ENCODE results near the gene ITGA1. TPM values are rescaled to one million over a fixed set of nuclear protein-coding genes. Genes with fewer than 3 reads are reported as not detected.

ITGA1 gene
- total and polyA plus RNA-seq, 11 donors: 5.5 to 52.0 (median 23.3) TPM

- intact Hi-C loops (cut with DNase I): no loop called here
- Histone ChIP-seq H3K27me3 (no peaks in the 10 kb centered on the region), H3K36me3 (no peaks in the 10 kb centered on the region), H3K4me3 (no peak overlapping the region), H3K4me1 (peaks cover 0 to 12% (median 0%) of the 10 kb centered on the region in 12 donors), H3K27ac (no peak overlapping the region), H3K9me3 (no peaks in the 10 kb centered on the region)
- ATAC-seq (no peak), DNase-seq (no peak)
- TF ChIP-seq POLR2A (IDR thresholded peaks at IDR 0.05): no peak
- no peak for TF ChIP-seq CTCF (IDR thresholded peaks at IDR 0.05)
- 48 to 56% (median 54%) methylated on average over 4 of the region's 4 CpGs for whole genome bisulfite sequencing, 4 donors
Measured at GRCh38 chr5:53006911-53007890, 219.5 kb downstream of the ITGA1 start.

DNA sequence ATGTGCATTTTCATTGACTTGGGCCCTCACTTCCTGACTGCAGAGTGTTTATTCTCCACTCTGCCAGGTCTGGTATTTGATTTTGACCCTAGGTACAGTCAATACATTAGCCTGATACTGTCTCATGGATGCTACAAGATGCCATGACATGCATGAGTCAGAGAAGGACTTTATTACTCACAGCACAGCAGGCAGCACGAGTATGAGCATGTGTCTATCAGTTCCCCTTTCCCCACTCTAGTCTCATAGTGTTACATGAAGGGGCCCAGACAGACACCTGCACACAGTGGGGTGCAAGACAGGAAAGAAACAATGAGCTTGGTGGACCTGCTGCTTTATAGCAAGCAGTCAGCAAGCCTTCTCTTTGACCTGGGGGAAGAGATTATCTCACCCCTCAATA is 221.0 kb downstream of the ITGA1 start:
- no peak for TF ChIP-seq POLR2A (IDR thresholded peaks at IDR 0.05)
- no peak for TF ChIP-seq CTCF (IDR thresholded peaks at IDR 0.05)
- H3K4me3 ChIP-seq: no peak overlapping the region
- H3K27ac ChIP-seq: no peak overlapping the region
- ATAC-seq: no peak
- no peak for DNase-seq
- 67 to 82% (median 70%) methylated on average over 1 of the region's 1 CpG for WGBS, 4 donors
- H3K36me3 ChIP-seq: no peaks in the 10 kb centered on the region
- peaks cover 0 to 12% (median 0%) of the 10 kb centered on the region in 12 donors for H3K4me1 ChIP-seq
- no peaks in the 10 kb centered on the region for H3K27me3 ChIP-seq
- intact Hi-C loops (cut with DNase I): no loop called here
- peaks cover 0 to 8% (median 0%) of the 10 kb centered on the region in 12 donors for H3K9me3 ChIP-seq

Other genes starting within 250 kb of the ITGA1 start
- gene PELO, start within 50 bp of the ITGA1 start, total RNA-seq: 10 to 100 TPM; 12.8 to 28.4 (median 20.1) TPM
- gene PELO, start within 50 bp of the ITGA1 start, polyA plus RNA-seq: 10 to 100 TPM in 1 of 2 donors, 1 to 10 TPM in 1; 4.3 to 16.8 TPM
- gene ITGA2, start 201.4 kb downstream of the ITGA1 start, total RNA-seq: 10 to 100 TPM in 1 of 9 donors, 1 to 10 TPM in 3, under 1 TPM in 5; 0.25 to 10.7 (median 1.00) TPM
- 1 to 10 TPM in 1 of 2 donors, under 1 TPM in 1; 0.23 to 1.9 TPM for gene ITGA2, start 201.4 kb downstream of the ITGA1 start, polyA plus RNA-seq